ENCODE measurements around the gene STX3. TPM values are rescaled to one million over a fixed set of nuclear protein-coding genes. Genes with fewer than 3 reads are reported as not detected.

Gene STX3
- total RNA-seq, 1 donor from 2014 or later, result 42.1 TPM

GRCh38 chr11:59756845-59757244 lies 1.7 kb downstream of the STX3 start:
- no peak for TF ChIP-seq CTCF (IDR thresholded peaks at IDR 0.05; ENCODE audit: partially characterized antibody, unreplicated experiment)
- no peak for DNase-seq
- peaks cover 9% of the 10 kb centered on the region for H3K9me3 Mint-ChIP-seq (ENCODE audit: unreplicated experiment)
- H3K27ac Mint-ChIP-seq (ENCODE audit: unreplicated experiment), result peak overlapping the region; percentile 14
- peak overlapping the region; percentile 89 for H3K4me3 Mint-ChIP-seq (ENCODE audit: unreplicated experiment)
- H3K27me3 Mint-ChIP-seq (ENCODE audit: unreplicated experiment), result peaks cover 15% of the 10 kb centered on the region
- peaks cover 21% of the 10 kb centered on the region for H3K4me1 Mint-ChIP-seq (ENCODE audit: low read depth, unreplicated experiment)
- H3K36me3 Mint-ChIP-seq (ENCODE audit: unreplicated experiment), result no peaks in the 10 kb centered on the region

GRCh38 chr11:59758401-59759037 lies 3.3 kb downstream of the STX3 start:
- no peak overlapping the region for H3K27ac Mint-ChIP-seq (ENCODE audit: unreplicated experiment)
- no peak for DNase-seq
- TF ChIP-seq CTCF (IDR thresholded peaks at IDR 0.05; ENCODE audit: partially characterized antibody, unreplicated experiment), result no peak
- no peak overlapping the region for H3K4me3 Mint-ChIP-seq (ENCODE audit: unreplicated experiment)
- peaks cover 28% of the 10 kb centered on the region for H3K4me1 Mint-ChIP-seq (ENCODE audit: low read depth, unreplicated experiment)
- H3K9me3 Mint-ChIP-seq (ENCODE audit: unreplicated experiment), result peaks cover 10% of the 10 kb centered on the region
- peaks cover 10% of the 10 kb centered on the region for H3K27me3 Mint-ChIP-seq (ENCODE audit: unreplicated experiment)
- H3K36me3 Mint-ChIP-seq (ENCODE audit: unreplicated experiment), result no peaks in the 10 kb centered on the region

GRCh38 chr11:59759900-59760299 lies 4.7 kb downstream of the STX3 start:
- H3K27me3 Mint-ChIP-seq (ENCODE audit: unreplicated experiment), result peaks cover 3% of the 10 kb centered on the region
- H3K4me3 Mint-ChIP-seq (ENCODE audit: unreplicated experiment), result no peak overlapping the region
- TF ChIP-seq CTCF (IDR thresholded peaks at IDR 0.05; ENCODE audit: partially characterized antibody, unreplicated experiment), result no peak
- H3K36me3 Mint-ChIP-seq (ENCODE audit: unreplicated experiment), result no peaks in the 10 kb centered on the region
- no peak for DNase-seq
- H3K27ac Mint-ChIP-seq (ENCODE audit: unreplicated experiment), result peak overlapping the region; percentile 39
- H3K9me3 Mint-ChIP-seq (ENCODE audit: unreplicated experiment), result peaks cover 3% of the 10 kb centered on the region
- peaks cover 29% of the 10 kb centered on the region for H3K4me1 Mint-ChIP-seq (ENCODE audit: low read depth, unreplicated experiment)

GRCh38 chr11:59760771-59761170 lies 5.6 kb downstream of the STX3 start:
- Mint-ChIP-seq H3K27me3 (ENCODE audit: unreplicated experiment) (peaks cover 3% of the 10 kb centered on the region), H3K36me3 (ENCODE audit: unreplicated experiment) (no peaks in the 10 kb centered on the region), H3K4me1 (ENCODE audit: low read depth, unreplicated experiment) (peaks cover 34% of the 10 kb centered on the region), H3K9me3 (ENCODE audit: unreplicated experiment) (peaks cover 3% of the 10 kb centered on the region), H3K27ac (ENCODE audit: unreplicated experiment) (no peak overlapping the region), H3K4me3 (ENCODE audit: unreplicated experiment) (no peak overlapping the region)
- TF ChIP-seq CTCF (IDR thresholded peaks at IDR 0.05; ENCODE audit: partially characterized antibody, unreplicated experiment), result no peak
- DNase-seq, result no peak

GRCh38 chr11:59761993-59762392 lies 6.8 kb downstream of the STX3 start:
- peak overlapping the region; percentile 15 for H3K27ac Mint-ChIP-seq (ENCODE audit: unreplicated experiment)
- H3K27me3 Mint-ChIP-seq (ENCODE audit: unreplicated experiment), result no peaks in the 10 kb centered on the region
- TF ChIP-seq CTCF (IDR thresholded peaks at IDR 0.05; ENCODE audit: partially characterized antibody, unreplicated experiment), result no peak
- DNase-seq, result no peak
- peaks cover 3% of the 10 kb centered on the region for H3K9me3 Mint-ChIP-seq (ENCODE audit: unreplicated experiment)
- H3K36me3 Mint-ChIP-seq (ENCODE audit: unreplicated experiment), result no peaks in the 10 kb centered on the region
- H3K4me1 Mint-ChIP-seq (ENCODE audit: low read depth, unreplicated experiment), result peaks cover 36% of the 10 kb centered on the region
- H3K4me3 Mint-ChIP-seq (ENCODE audit: unreplicated experiment), result no peak overlapping the region

Data from glutamatergic neuron (in vitro differentiated cells).